ENCODE measurements around the gene ACSL3.

- no peak for TF ChIP-seq CTCF (IDR thresholded peaks at IDR 0.05)
- no peak for TF ChIP-seq POLR2A (IDR thresholded peaks at IDR 0.05; ENCODE audit: low read depth)
These were observed 21.7 kb downstream of the ACSL3 start for GRCh38 chr2:222882484-222882928.
